ENCODE measurements around the gene EID2.

EID2 gene, protein sequence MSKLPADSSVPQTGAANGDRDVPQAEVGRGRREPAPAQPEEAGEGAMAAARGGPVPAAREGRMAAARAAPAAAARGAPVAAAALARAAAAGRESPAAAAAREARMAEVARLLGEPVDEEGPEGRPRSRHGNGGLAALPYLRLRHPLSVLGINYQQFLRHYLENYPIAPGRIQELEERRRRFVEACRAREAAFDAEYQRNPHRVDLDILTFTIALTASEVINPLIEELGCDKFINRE

GRCh38 chr19:39539518-39540332, at the start of gene EID2:
TSS of gene EID2 (minus strand) at chr19:39540161. CDS start at chr19:39540079, 82 bp downstream.
- DNase-seq: peak; percentile 97

DNA sequence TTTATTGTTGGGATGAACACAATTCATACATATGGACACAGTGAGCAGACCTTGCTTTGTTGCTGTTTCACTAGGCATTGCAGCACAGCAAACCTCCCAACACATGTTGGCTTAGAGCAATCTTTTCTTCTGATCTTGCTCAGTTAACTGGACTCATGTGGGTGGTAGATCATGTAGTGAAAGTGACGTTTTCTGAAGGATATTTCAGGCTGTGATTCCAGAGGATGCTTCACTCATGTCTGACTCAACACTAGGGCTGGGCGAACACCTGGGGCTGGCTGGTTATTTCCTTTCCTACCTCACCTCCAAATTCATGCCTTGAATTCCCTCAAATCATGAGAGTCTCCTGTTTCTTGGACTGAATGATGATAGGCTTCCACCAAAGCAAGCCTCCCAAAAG, 48.1 kb upstream of the EID2 start:
- no peak for DNase-seq

GRCh38 chr19:39587496-39587895, 47.5 kb upstream of the EID2 start:
- no peak for DNase-seq

- DNase-seq: no peak
These were observed 43.1 kb upstream of the EID2 start for GRCh38 chr19:39582891-39583625.

DNA sequence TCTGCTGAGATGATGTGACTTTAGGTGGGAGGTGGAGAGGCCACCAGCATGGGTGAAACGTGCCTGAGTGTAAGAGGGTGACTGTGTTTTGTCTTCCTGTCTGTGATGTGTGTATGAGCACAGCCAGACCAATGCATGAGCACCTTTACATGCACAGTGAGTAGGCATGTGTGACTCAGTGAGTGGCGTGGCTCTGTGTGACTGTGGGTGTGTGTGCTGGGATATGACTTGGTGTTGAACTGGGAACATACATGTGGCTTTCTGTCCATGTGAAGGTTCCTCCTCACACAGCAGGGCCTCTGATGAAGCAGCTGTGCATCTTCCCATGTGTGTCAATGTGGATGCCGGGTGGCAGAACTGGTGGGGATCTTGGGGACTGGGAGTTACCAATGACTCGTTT, 42.5 kb upstream of the EID2 start:
- DNase-seq: no peak

DNA sequence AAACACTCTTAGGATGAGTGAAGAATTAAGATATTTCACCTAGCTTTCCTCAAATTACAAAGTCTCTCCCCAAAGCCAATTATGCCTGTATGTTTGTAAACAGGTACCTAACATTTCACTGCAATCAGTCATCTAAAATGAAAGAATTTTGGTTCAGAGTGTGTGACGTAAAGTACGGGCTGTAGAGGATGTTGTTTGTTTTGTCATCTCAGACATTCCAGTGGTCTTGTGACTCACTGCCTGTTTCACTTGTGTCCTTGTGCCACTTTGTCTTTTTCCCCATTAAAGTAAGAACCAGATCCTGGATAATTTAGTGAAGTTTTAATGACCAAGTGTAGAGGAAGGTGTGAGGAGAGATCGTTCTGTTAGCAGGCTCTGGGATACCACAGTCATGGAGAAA, 28.6 kb upstream of the EID2 start:
- no peak for DNase-seq

- no peak for DNase-seq
These were observed 26.1 kb upstream of the EID2 start for GRCh38 chr19:39566064-39566463.

GRCh38 chr19:39563408-39563807, 23.4 kb upstream of the EID2 start:
- no peak for DNase-seq

- DNase-seq: no peak
These were observed 18.7 kb upstream of the EID2 start for GRCh38 chr19:39558624-39559117.

DNA sequence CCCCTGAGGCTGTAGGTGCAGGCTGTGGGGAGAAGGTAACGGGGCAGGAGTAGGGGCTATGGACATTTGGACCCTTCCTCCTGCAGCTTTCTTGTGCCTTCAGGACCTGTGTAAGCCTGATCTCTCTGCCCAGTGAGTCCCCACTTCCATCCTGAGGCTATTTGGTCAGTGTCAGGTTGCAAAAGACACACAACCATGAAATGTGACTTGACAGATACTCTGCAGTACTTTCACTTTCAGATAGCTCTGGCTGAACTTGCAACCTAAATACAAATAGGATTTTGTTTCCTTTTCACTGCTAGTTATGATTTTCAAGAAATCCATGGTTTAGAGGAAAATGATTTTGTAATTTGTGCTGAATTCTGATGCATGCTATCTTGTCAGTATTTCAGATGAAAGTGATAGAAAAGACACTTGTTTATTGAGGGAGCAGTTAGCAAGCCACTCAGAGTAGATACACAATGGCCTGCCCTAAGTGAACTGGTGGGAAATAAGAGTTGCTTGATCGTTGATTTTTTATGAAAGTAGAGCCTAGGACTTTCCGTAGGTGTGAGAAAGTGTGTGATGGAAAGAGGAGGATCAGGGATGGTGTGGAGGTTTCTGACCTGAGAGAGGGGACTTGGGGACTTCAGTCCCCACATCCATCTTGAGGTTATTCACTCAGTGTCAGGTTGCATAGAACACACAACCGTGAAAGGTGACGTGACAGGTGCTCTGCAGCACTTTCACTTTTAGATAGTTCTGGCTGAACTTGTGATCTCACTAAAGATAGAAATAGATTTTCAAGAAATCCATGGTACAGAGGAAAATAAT, 18.1 kb upstream of the EID2 start:
- DNase-seq: peak; percentile 54

DNA sequence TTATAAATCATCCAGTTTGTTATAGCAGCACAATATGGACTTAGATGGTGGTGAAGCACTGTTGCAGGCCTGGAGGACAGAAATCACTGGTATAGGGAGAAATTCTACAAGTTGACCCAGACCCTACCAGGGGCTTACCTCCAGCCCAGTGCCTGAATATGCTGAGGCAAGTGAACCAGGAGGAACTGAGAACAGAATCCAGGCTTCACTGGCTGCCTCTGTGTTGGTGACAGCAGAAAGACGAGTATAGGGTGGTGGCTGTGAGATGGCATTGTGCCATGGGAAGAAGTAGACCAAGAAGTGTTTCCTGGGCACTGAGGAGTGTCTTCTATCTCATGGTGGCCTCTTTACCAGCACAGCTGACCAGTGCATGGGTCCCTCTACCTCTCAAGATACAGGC, 15.9 kb upstream of the EID2 start:
- DNase-seq: no peak

DNA sequence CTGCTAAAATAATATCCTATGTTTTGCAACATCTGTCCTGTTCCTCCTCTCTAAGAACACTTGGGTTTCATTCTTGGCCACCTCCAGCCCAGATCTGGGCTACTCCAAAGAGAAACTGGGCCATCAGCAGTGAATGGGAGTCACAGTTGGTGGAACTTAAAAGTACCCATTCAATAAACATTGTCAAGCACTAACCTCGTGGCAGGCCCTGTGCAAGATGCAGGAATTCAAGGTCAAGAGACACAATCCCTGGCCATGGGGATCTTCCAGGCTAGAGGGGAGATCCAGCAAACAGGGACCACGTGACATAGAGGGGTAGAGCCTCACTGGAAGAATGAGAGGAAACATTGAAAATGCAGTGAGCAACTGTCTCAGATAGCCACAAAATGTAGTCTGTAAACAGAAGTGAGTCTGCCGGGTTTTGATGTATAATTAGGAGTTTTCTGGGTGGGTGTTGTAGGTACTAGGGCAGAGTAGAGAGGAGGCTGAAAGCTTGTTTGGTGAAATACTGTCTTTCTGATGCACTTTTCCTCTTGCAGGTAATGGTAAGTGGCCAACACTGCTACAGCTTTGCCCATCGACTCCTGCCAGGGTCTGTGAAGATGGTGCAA, 14.8 kb upstream of the EID2 start:
- DNase-seq: no peak

GRCh38 chr19:39553082-39553652, 13.2 kb upstream of the EID2 start:
- no peak for DNase-seq

- DNase-seq: no peak
These were observed 10.2 kb upstream of the EID2 start for GRCh38 chr19:39550197-39550596.

DNA sequence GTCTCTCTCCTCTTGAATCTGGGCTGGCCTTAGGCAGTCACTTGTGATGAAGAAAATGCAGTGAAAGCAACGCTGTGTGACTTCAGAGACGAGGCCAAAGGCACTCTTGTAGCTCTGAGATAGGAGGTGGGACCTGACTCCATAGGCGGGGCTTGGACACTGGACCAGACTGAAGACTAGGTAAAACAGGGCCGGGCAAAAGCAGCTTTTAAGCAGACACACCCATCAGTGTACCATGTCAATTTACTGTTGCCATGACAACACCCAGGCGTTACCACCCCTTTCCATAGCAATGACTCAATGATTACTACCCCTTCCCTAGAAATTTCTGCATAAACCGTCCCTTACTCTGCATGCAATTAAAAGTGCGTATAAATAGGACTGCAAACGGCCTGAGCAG, 6.6 kb upstream of the EID2 start:
- DNase-seq: no peak

- no peak for DNase-seq
These were observed 5.0 kb upstream of the EID2 start for GRCh38 chr19:39544911-39545310.

GRCh38 chr19:39544226-39544903, 4.4 kb upstream of the EID2 start:
- DNase-seq: no peak

- DNase-seq: no peak
These were observed 3.5 kb upstream of the EID2 start for GRCh38 chr19:39543477-39543857.

GRCh38 chr19:39542206-39542605, 2.2 kb upstream of the EID2 start:
- no peak for DNase-seq

GRCh38 chr19:39540333-39540673, 342 bp upstream of the EID2 start:
- peak; percentile 64 for DNase-seq

- DNase-seq: peak; percentile 31
These were observed 820 bp downstream of the EID2 start for GRCh38 chr19:39539165-39539517.

DNA sequence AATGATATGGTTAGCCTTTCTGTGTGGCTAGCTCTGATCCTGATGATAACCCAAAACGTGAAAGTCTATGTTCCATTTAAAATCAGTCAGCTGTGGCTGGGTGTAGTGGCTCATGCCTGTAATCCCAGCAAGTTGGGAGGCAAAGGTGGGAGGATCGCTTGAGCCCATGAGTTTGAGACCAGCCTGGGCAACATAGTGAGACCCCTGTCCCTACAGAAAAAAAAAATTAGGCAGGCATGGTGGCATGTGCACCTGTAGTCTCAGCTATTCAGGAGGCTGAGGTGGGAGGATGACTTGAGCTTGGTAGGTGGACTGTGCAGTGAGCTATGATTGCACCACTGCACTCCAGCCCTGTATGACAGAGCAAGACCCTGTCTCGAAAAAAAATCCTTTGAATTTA, 6.2 kb downstream of the EID2 start:
- DNase-seq: no peak
